AG09309 (cell line): ENCODE measurements around the gene ENPP1.
"Not testable (repeated sequence)": the region's sequence is repeated elsewhere in the genome, so short reads cannot be mapped to it uniquely, and the experiment has no call there.

Experiments used
- DNase-seq: peaks from one replicate; pipeline ENCODE4 v3.0.0-alpha.2; 2010; ENCODE audit warnings: low read depth
- H3K4me3 ChIP-seq: 2 replicates; pipeline ENCODE4 v1.5.1; 2011; ENCODE audit warnings: mild to moderate bottlenecking, low read depth, low read length, moderate library complexity; ENCODE audit not compliant: control insufficient read depth
- TF ChIP-seq, protein P1 (sequence below): IDR thresholded peaks from 2 replicates; pipeline ENCODE4 v1.5.1; 2011; ENCODE audit warnings: mild to moderate bottlenecking, low read depth, low read length, inconsistent platforms; ENCODE audit not compliant: insufficient read depth, control insufficient read depth; ENCODE audit errors: missing control alignments

Gene ENPP1

DNA sequence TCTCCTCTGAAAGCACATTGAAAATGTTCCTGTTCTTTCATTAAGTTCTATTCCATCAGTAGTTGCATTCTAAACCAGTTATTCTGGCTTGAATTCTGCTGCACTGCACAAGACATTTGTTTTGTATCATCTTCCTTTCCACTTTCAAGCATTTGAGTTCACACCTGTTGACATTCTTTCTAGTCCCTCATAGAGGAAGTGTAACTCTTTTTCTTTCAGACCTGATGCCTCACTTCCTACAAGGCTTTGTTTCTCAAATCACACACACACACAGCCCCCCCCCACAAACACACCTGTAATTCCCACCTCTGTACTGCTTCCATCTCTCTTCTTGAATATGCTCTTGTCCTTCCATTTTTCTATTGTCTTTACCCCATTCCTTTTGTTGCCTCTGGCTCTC, 92.4 kb downstream of the ENPP1 start:
- no peak overlapping the region for H3K4me3 ChIP-seq
- TF ChIP-seq, protein P1, sequence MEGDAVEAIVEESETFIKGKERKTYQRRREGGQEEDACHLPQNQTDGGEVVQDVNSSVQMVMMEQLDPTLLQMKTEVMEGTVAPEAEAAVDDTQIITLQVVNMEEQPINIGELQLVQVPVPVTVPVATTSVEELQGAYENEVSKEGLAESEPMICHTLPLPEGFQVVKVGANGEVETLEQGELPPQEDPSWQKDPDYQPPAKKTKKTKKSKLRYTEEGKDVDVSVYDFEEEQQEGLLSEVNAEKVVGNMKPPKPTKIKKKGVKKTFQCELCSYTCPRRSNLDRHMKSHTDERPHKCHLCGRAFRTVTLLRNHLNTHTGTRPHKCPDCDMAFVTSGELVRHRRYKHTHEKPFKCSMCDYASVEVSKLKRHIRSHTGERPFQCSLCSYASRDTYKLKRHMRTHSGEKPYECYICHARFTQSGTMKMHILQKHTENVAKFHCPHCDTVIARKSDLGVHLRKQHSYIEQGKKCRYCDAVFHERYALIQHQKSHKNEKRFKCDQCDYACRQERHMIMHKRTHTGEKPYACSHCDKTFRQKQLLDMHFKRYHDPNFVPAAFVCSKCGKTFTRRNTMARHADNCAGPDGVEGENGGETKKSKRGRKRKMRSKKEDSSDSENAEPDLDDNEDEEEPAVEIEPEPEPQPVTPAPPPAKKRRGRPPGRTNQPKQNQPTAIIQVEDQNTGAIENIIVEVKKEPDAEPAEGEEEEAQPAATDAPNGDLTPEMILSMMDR, result no peak
- no peak for DNase-seq

DNA sequence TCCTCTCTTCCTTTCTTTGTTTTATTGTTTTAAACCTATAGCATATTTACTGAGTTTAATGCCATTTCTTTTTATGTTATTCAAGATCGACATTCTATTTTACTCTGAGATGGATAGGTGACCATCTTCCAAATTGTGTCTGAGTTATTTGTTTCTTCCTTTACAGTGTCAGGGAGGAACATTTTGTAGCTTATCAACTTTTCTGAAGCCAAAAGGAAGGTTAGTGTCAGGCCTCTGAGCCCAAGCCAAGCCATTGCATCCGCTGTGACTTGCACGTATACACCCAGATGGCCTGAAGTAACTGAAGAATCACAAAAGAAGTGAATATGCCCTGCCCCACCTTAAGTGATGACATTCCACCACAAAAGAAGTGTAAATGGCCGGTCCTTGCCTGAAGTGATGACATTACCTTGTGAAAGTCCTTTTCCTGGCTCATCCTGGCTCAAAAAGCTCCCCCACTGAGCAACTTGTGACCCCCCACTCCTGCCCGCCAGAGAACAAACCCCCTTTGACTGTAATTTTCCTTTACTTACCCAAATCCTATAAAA, 93.6 kb downstream of the ENPP1 start:
- not testable (repeated sequence) for H3K4me3 ChIP-seq, DNase-seq

DNA sequence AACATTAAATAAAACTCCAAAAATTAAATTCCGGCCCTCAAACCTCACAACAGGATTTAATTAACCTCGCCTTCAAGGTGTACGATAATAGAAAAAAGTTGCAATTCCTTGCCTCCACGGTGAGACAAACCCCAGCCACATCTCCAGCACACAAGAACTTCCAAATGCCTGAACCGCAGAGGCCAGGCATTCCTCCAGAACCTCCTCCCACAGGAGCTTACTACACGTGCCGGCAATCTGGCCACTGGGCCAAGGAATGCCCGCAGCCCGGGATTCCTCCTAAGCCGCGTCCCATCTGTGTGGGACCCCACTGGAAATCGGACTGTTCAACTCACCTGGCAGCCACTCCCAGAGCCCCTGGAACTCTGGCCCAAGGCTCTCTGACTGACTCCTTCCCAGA, 95.9 kb downstream of the ENPP1 start:
- not testable (repeated sequence) for H3K4me3 ChIP-seq, DNase-seq

DNA sequence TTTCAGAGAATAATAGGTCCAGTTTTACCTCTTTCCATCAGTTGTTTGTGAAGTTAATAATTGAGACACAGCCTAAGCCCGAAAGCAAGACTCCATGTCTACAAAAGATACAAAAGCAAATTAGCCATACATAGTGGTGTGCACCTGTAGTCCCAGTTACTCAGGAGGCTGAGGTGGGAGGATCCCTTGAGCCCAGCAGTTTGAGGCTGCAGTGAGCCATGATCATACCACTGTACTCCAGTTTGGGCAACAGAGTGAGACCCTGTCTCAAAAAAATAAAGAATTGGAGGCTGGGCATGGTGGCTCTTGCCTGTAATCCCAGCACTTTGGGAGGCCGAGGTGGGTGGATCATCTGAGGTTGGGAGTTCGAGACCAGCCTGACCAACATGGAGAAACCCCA, 101.0 kb downstream of the ENPP1 start:
- not testable (repeated sequence) for H3K4me3 ChIP-seq, DNase-seq

DNA sequence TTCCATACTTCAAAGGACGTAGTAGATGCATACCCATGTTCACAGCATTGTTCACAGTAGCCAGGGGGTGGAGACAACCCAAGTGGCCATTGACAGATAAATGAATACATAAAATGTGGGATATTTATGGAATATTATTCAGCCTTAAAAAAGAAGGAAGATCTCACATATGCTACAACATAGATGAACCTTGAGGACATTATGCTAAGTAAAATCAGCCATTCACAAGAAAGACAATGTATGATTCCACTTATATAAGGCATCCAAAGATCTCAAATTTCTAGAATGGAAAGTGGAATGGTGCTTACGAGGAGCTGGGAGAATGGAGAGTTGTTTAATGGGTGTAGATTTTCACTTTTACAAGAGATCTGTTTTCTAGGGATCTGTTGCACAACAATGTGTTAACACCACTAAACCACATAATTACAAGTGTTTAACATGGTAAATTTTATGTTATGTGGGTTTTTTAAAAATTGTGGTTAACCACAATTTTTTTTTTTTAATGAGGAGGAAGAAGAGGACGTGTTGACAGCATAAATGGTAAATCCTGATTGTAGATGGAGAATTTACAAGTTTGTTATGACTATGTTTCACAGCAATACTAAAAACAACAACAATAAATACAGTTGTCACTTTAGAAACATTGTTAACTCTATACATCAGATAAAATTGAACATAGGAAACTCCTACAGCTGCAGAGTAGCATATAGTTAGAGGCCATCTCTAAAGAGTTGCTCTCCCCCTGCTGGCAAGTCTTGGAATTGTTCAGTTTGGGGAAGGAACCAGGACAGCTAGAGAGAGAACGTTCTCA, 101.8 kb downstream of the ENPP1 start:
- no peak for DNase-seq
- H3K4me3 ChIP-seq, result no peak overlapping the region
- TF ChIP-seq, protein P1, result peak; percentile 86

DNA sequence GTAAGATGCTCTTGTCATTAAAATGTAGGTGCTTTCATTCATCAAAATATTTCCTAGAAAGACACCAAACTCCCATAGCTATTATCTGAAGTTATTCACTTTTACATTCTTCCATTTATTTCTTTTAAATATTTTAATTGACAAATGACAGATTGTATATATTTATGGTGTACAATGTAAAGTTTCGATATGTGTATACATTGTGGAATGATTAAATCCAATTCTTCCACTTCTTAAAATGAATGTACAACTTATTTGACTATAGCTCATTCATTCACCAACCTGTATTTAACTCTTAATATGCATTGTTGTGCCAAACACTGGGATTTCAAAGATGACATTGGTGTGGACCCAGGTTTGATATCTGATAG, 102.4 kb downstream of the ENPP1 start:
- TF ChIP-seq, protein P1, result no peak
- H3K4me3 ChIP-seq, result no peak overlapping the region
- DNase-seq, result no peak

DNA sequence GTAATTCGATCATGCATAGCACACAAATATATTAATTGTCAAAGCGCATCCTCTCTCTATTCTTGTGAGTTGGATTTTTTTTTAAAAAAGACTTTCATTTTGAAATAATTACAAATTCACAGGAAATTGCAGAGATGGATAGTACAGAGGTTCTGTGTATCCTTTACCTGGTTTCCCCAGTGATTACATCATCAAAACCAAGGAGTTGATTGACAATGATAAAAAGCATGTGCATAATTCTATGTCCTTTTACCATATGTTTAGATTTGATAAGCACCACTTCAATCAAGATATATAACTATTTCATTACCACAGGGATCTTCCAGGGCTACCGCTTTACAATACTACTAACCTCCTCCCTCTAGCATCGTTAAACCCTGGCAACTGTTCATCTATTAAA, 103.1 kb downstream of the ENPP1 start:
- DNase-seq, result no peak
- no peak overlapping the region for H3K4me3 ChIP-seq
- TF ChIP-seq, protein P1, result no peak

DNA sequence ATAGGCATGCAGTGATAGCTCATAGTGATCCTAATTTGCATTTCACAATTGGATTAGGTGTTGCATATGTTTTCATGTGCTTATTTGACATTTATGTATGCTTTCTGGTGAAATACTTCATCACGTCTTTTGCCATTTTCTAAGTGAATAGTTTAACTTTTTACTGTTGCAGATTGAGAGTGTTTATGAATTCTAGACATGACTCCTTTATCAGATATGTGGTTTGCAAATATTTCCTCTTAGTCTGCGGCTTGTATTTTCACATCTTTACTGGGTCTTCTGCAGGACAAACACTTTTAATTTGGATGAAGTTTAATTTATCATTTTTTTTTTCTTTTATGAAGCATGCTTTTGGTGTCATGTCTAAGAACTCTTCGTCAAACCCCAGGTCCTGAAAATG, 104.1 kb downstream of the ENPP1 start:
- TF ChIP-seq, protein P1, result no peak
- H3K4me3 ChIP-seq, result no peak overlapping the region
- DNase-seq, result no peak
